Right ventricle myocardium superior (tissue), 1 donor: ENCODE data around the gene CAPNS1. TPM values are rescaled to one million over a fixed set of nuclear protein-coding genes. Genes with fewer than 3 reads are reported as not detected.
A peak's percentile ranks its signal among the peaks of the same experiment; 100 is the strongest.
"Not testable (repeated sequence)": the region's sequence is repeated elsewhere in the genome, so short reads cannot be mapped to it uniquely, and the experiment has no call there.

Experiments used
- ATAC-seq: fragments of 200-7000 bp; cut with Tn5 transposase; one replicate; pipeline ENCODE4 v1.9.1; 2020; ENCODE audit warnings: mild to moderate bottlenecking; ENCODE audit not compliant: poor library complexity
- DNase-seq: peaks from one replicate; pipeline ENCODE4 v3.0.0-alpha.2; 2020
- intact Hi-C: fragments of 100-400 bp; cut with DNase I; formaldehyde crosslinking; loops from one replicate; pipeline ENCODE4 v1.11.2; 2022
- total RNA-seq: library from RNA; stranded (reverse); fragmentation: NEBNext Ultra II Directional; extraction: Animal tissue kit (Norgen Biotek cat#: 25700); gene quantifications from one replicate; pipeline ENCODE4 v1.2.1, GENCODE V29; 2021
- donor health status: DM: no; HTN: yes; CAD: no; lungs with severe emphysema.

Gene CAPNS1
- total RNA-seq, 1 donor from 2014 or later, result 781 TPM

GRCh38 chr19:36141039-36141927, 1.4 kb downstream of the CAPNS1 start:
- ATAC-seq, result peak; percentile 79
- peak; percentile 92 for DNase-seq
- intact Hi-C loops, result no loop called here

GRCh38 chr19:36142046-36142445, 2.2 kb downstream of the CAPNS1 start:
- DNase-seq (no peak), ATAC-seq (no peak)
- intact Hi-C loops, result no loop called here

GRCh38 chr19:36142496-36142895, 2.6 kb downstream of the CAPNS1 start:
- DNase-seq, result no peak
- ATAC-seq, result no peak
- intact Hi-C loops, result no loop called here

GRCh38 chr19:36144624-36145023, 4.8 kb downstream of the CAPNS1 start:
- intact Hi-C loops, result no loop called here
- DNase-seq (no peak), ATAC-seq (no peak)

GRCh38 chr19:36149673-36150406, 10.0 kb downstream of the CAPNS1 start:
- intact Hi-C loops, result no loop called here
- peak; percentile 2 for ATAC-seq
- DNase-seq, result peak; percentile 50

GRCh38 chr19:36150586-36150985, 10.7 kb downstream of the CAPNS1 start:
- ATAC-seq, result no peak
- intact Hi-C loops, result no loop called here
- DNase-seq, result peak; percentile 41

GRCh38 chr19:36151144-36152018, 11.5 kb downstream of the CAPNS1 start:
- peak; percentile 64 for ATAC-seq
- peak; percentile 75 for DNase-seq
- intact Hi-C loops, result no loop called here

GRCh38 chr19:36152019-36152351, 12.1 kb downstream of the CAPNS1 start:
- peak; percentile 10 for ATAC-seq
- intact Hi-C loops, result no loop called here
- DNase-seq, result no peak

- peak; percentile 89 for DNase-seq
- ATAC-seq, result peak; percentile 92
- intact Hi-C loops, result no loop called here
Observed at GRCh38 chr19:36152352-36153091, 12.7 kb downstream of the CAPNS1 start, which contains the start of gene COX7A1. Gene COX7A1 (minus strand): TSS chr19:36152447. CDS start chr19:36152407, 40 bp downstream.

GRCh38 chr19:36153126-36153525, 13.3 kb downstream of the CAPNS1 start:
- intact Hi-C loops, result no loop called here
- DNase-seq (peak; percentile 39), ATAC-seq (no peak)

- no peak for DNase-seq
- peak; percentile 41 for ATAC-seq
- intact Hi-C loops, result no loop called here
Observed at GRCh38 chr19:36160821-36161596, 21.1 kb downstream of the CAPNS1 start.

- DNase-seq (no peak), ATAC-seq (no peak)
- intact Hi-C loops, result no loop called here
Observed at GRCh38 chr19:36163813-36164212, 23.9 kb downstream of the CAPNS1 start.

GRCh38 chr19:36169084-36169760, 29.4 kb downstream of the CAPNS1 start:
- intact Hi-C loops, result no loop called here
- DNase-seq (no peak), ATAC-seq (peak; percentile 53)

- intact Hi-C loops, result loop anchor here (5.0 kb wide), 1 partner anchor 111 kb away; no protein-coding TSS in a partner anchor
- ATAC-seq, result no peak
- DNase-seq, result no peak
Observed at GRCh38 chr19:36172852-36173251, 33.0 kb downstream of the CAPNS1 start.

- not testable (repeated sequence) for ATAC-seq, DNase-seq
- intact Hi-C loops, result loop anchor here (5.0 kb wide), 1 partner anchor 112 kb away; no protein-coding TSS in a partner anchor
Observed at GRCh38 chr19:36173846-36174245, 34.0 kb downstream of the CAPNS1 start.

GRCh38 chr19:36179077-36179476, 39.2 kb downstream of the CAPNS1 start:
- intact Hi-C loops, DNase-seq, ATAC-seq: not testable (repeated sequence)
